ENCODE measurements around the gene RPL10A. TPM values are rescaled to one million over a fixed set of nuclear protein-coding genes. Genes with fewer than 3 reads are reported as not detected.

The RPL10A gene
- 1,000 to 10,000 TPM in 1 of 2 donors, 100 to 1,000 TPM in 1; 520 to 1,278 TPM for total RNA-seq

DNA sequence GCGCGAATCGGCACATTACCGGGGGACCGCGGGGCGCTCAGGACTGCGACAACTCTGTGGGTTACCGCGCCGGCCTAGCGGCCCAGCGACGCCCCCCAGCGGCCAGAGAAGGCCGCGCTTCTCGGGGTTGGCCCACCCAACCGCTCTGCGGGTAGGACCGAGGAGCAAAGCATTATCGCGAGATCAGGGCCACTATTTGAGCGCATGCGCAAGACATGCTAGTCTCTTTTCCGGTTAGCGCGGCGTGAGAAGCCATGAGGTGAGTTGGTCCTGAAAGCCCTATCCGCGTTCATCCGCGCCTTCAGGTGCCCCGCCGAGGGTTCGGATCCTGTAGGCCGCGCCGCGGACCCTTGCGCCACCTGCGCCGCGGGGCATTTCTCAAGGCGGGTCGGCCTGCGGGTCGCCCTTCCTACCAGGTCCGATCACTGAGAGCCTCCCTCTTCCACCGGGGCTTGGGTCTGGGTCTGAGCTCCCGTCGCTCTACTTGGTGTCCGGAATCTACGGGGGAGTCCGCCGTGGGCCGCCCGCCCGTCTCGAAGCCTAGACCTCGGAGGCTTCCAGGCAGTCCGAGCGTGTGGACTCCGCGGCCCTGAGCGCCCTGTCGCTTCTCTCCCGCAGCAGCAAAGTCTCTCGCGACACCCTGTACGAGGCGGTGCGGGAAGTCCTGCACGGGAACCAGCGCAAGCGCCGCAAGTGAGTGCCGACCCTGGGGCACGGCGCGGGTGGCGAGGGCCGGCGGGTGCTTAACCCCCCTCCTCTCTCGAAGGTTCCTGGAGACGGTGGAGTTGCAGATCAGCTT lies at the start of gene RPL10A:
RPL10A (plus strand) TSS at position 221 of the 799 bp plus-strand sequence; CDS start at position 255, 34 bp downstream.

DNA sequence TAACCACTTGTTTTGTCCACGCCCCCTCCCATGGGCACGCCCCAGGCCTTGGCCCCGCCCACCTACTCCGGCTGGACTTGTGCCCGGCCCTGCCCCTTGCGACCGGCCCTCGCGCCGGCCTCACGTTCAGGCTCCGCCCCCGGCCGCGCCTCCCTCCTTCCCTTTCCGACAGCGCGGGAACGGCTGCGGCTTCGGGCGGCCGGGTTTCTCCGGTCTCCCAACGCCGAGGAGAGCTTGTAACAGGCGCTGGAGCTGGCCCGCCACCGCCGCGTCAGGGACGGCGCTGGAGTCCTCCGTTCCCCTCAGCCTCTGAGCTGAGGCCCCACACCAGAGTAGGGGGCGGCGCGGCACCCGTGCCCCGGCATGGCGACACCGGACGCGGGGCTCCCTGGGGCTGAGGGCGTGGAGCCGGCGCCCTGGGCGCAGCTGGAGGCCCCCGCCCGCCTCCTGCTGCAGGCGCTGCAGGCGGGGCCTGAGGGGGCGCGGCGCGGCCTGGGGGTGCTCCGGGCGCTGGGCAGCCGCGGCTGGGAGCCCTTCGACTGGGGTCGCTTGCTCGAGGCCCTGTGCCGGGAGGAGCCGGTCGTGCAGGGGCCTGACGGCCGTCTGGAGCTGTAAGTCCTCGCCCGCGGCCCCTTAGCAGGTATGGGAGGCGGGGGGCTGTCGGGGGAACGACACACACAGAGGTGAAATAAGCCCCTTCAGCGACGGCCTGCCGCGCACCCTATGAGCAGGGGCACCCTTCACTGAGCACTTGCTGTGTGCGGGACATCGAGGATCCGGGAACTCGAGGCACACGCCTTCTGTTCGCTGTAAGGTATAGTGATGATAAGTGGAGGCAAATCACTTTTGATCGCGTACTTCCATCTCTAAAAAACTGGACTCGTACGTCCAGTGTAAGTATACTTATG lies 15.8 kb upstream of the RPL10A start, which contains the start of gene FANCE:
FANCE (plus strand) TSS at position 156 of the 908 bp plus-strand sequence; CDS start at position 364, 208 bp downstream.

DNA sequence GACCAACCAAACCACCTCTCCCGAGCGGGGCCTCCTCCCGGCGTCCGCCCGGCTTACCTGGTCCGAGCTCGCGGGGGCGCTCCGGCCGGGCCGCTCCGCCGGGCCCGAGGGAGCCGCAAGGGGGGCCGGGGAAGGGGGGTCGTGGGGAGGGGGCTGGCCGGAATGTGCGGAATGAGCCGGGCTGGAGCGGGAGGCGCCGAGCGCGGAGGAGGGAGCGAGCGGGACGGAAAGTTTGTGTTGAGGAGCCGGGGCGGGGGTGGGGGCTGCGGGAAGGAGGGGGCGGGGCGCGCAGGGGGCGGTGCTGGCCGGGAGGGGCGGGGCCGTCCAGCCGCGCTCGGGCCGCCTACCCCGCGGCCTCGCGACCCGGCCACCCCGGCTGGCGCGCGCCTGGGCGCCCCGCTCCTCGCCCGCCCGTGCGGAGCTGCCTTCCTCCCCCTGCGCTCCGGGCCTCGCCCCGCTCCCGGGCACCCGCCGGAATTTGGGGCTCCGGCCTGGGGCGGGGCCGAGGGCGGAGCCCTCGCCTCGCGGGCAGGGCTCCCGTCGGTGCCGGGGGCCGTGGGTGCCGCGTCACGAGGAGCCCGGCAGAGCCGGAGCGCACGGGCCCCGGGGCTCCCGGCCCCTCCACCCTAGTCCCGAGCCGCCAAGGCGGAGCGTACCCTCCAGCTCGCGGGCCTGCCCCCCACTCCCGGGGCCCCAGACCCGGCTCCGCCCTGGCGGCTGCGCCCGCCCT lies 28.8 kb downstream of the RPL10A start, which contains the start of gene TEAD3:
TEAD3 (minus strand) TSS at position 239 of the 730 bp plus-strand sequence.

DNA sequence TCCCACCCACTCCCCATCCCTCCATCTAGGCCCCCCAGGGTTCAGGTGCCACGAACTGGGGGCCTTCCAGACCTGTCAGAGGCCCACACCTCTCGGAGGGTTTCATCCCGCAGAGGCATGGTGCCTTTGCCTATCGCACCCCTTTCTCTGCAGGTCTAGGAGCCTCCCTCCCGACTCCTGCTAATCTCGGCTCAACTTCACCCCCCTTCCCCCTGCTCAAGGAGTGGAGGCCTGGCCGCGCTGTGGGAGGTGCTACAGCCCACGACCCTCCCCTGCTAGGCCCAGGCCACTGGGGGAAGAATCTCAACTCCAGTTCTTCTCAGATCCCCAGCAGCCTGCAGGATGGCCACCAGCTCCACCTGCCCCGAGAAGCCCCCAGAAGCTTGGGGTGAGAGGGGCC lies 44.5 kb downstream of the RPL10A start, which contains the start of gene TULP1:
TULP1 (minus strand) TSS at position 157 of the 400 bp plus-strand sequence; CDS start at position 119, 38 bp downstream.

Small RNA genes lying within 50 kb of the gene (small RNA-seq; reads per million reads assigned to genes)
- 0.17 to 0.21 reads per million in 2 donors for gene MIR7111

Other genes starting within 250 kb of the RPL10A start
- gene ZNF76, start 208.7 kb upstream of the RPL10A start, total RNA-seq = 10 to 100 TPM; 15.3 to 20.0 TPM
- gene DEF6, start 170.6 kb upstream of the RPL10A start, total RNA-seq = under 1 TPM; under 0.01 TPM
- gene PPARD, start 125.8 kb upstream of the RPL10A start, total RNA-seq = 1 to 10 TPM; 8.3 to 8.7 TPM
- gene FANCE, start 16.1 kb upstream of the RPL10A start, total RNA-seq = 1 to 10 TPM; 5.5 to 9.7 TPM
- gene TEAD3, start 28.7 kb downstream of the RPL10A start, total RNA-seq = 1 to 10 TPM; 4.1 to 5.0 TPM
- gene TULP1, start 44.5 kb downstream of the RPL10A start, total RNA-seq = not detected
- 10 to 100 TPM; 12.4 to 15.3 TPM for gene FKBP5, start 220.5 kb downstream of the RPL10A start, total RNA-seq